Endodermal cell (in vitro differentiated cells): ENCODE measurements around the gene CEBPG. TPM values are rescaled to one million over a fixed set of nuclear protein-coding genes. Genes with fewer than 3 reads are reported as not detected.

ENCODE experiments used
- DNase-seq: peaks from one replicate; pipeline ENCODE4 v3.0.0-alpha.2; 2017
- H3K27ac ChIP-seq: 2 replicates; pipeline ENCODE4 v1.5.1; 2013; ENCODE audit warnings: mild to moderate bottlenecking, low read depth, low read length, moderate library complexity
- H3K27me3 ChIP-seq: 2 replicates; pipeline ENCODE4 v1.6.1; 2013; ENCODE audit warnings: mild to moderate bottlenecking, low read length, moderate library complexity; ENCODE audit not compliant: insufficient read depth, control insufficient read depth, poor library complexity, severe bottlenecking
- H3K36me3 ChIP-seq: 2 replicates; pipeline ENCODE4 v1.7.0; 2013; ENCODE audit warnings: mild to moderate bottlenecking, low read length, moderate library complexity; ENCODE audit not compliant: control insufficient read depth, insufficient read depth
- H3K4me1 ChIP-seq: one replicate; pipeline ENCODE4 v1.7.0; 2013; ENCODE audit warnings: low read length; ENCODE audit not compliant: control insufficient read depth, insufficient read depth
- H3K4me3 ChIP-seq: 2 replicates; pipeline ENCODE4 v1.5.1; 2013; ENCODE audit warnings: mild to moderate bottlenecking, low read length, moderate library complexity
- H3K9ac ChIP-seq: 2 replicates; pipeline ENCODE4 v1.6.1; 2013; ENCODE audit warnings: mild to moderate bottlenecking, low read length, moderate library complexity; ENCODE audit not compliant: poor library complexity, severe bottlenecking; ENCODE audit errors: extremely low read depth
- H3K9me3 ChIP-seq: 2 replicates; pipeline ENCODE4 v1.6.1; 2013; ENCODE audit warnings: mild to moderate bottlenecking, low read length, moderate library complexity; ENCODE audit not compliant: control insufficient read depth
- H3K27ac Mint-ChIP-seq: 2 replicates; pipeline ENCODE4 v1.8.0; 2020; ENCODE audit warnings: mixed read lengths
- H3K27me3 Mint-ChIP-seq: 2 replicates; pipeline ENCODE4 v1.8.0; 2021; ENCODE audit warnings: mild to moderate bottlenecking, mixed read lengths; ENCODE audit not compliant: insufficient read depth
- H3K36me3 Mint-ChIP-seq: 2 replicates; pipeline ENCODE4 v1.8.0; 2020; ENCODE audit warnings: low read depth, mixed read lengths
- H3K4me1 Mint-ChIP-seq: 2 replicates; pipeline ENCODE4 v1.8.0; 2020; ENCODE audit warnings: mixed read lengths
- H3K4me3 Mint-ChIP-seq: 2 replicates; pipeline ENCODE4 v1.8.0; 2020; ENCODE audit warnings: mild to moderate bottlenecking, moderate library complexity, mixed read lengths
- H3K9me3 Mint-ChIP-seq: 2 replicates; pipeline ENCODE4 v1.8.0; 2020; ENCODE audit warnings: mild to moderate bottlenecking, mixed read lengths
- WGBS, 2 experiments: methylation state at CpG; one replicate each; pipeline versions ENCODE4 v1.1.5 to v1.1.7; 2013; ENCODE audit warnings: missing lambda C conversion rate in 2 of 2, mixed read lengths in 1 of 2; ENCODE audit not compliant: insufficient coverage in 1 of 2, insufficient read length in 1 of 2; 5-methylcytosine and 5-hydroxymethylcytosine counted together
- total RNA-seq, 2 donors: library from RNA; stranded (reverse); fragmentation: NEBNext Ultra II Directional in 1 of 2; extraction: Animal tissue kit (Norgen Biotek cat#: 25700) in 1 of 2; gene quantifications; 2 replicates in 1 of 2; 3 replicates in 1 of 2; pipeline ENCODE4 v1.2.1, GENCODE V29; 2021
- TF ChIP-seq, protein P1 (sequence below): fragments of 200-600 bp; sonication (generic); conservative IDR thresholded peaks from 2 replicates; pipeline ENCODE4 v1.5.0; 2021; ENCODE audit warnings: antibody characterized with exemption, mild to moderate bottlenecking

CEBPG gene
- total RNA-seq, 2 donors from 2014 or later: 31.9 to 33.8 TPM

DNA sequence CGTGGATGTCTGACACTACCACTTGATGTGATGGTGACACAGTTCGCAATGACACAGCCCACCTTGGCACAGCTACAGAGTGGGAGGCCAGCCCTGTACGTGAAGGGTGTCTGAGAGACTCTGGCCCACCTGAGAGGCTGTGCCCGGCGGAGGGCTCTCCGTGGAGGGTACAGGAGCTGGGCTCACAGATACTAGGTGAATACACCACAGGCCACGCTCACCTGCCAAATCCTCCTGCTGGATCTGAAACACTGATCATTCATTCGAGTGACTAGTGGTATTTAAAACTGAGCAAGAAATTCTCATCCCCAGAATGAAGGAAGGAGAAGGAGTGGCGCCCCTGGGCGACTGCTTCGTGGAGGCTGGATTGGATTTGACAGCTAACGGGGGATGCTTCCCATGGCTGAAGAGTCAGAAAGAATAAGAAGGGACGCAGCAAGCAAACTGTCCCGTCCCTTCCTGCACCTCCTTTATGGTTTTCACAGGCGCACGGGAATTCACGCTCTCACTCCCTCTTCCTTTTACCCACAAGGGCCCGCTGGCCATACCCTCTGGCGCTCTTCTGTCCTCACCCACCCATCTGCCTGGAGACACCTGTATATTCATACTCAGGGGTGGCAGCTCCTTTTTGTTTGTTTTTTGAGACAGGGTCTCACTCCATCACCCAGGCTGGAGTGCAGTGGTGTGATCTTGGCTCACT is 25.0 kb downstream of the CEBPG start:
- H3K4me1 ChIP-seq: peaks cover 4% of the 10 kb centered on the region
- no peaks in the 10 kb centered on the region for H3K9me3 ChIP-seq
- no peaks in the 10 kb centered on the region for H3K36me3 ChIP-seq
- H3K27ac Mint-ChIP-seq: peak overlapping the region; percentile 76
- no peak overlapping the region for H3K27ac ChIP-seq
- no peak overlapping the region for H3K4me3 ChIP-seq
- DNase-seq: no peak
- TF ChIP-seq, protein P1, sequence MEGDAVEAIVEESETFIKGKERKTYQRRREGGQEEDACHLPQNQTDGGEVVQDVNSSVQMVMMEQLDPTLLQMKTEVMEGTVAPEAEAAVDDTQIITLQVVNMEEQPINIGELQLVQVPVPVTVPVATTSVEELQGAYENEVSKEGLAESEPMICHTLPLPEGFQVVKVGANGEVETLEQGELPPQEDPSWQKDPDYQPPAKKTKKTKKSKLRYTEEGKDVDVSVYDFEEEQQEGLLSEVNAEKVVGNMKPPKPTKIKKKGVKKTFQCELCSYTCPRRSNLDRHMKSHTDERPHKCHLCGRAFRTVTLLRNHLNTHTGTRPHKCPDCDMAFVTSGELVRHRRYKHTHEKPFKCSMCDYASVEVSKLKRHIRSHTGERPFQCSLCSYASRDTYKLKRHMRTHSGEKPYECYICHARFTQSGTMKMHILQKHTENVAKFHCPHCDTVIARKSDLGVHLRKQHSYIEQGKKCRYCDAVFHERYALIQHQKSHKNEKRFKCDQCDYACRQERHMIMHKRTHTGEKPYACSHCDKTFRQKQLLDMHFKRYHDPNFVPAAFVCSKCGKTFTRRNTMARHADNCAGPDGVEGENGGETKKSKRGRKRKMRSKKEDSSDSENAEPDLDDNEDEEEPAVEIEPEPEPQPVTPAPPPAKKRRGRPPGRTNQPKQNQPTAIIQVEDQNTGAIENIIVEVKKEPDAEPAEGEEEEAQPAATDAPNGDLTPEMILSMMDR: peak; percentile 21
- no peak overlapping the region for H3K4me3 Mint-ChIP-seq
- no peaks in the 10 kb centered on the region for H3K27me3 Mint-ChIP-seq
- 92 to 94% methylated on average over 16 to 19 of the region's 19 CpGs for WGBS, 2 experiments
- no peak overlapping the region for H3K9ac ChIP-seq
- no peaks in the 10 kb centered on the region for H3K9me3 Mint-ChIP-seq
- no peaks in the 10 kb centered on the region for H3K36me3 Mint-ChIP-seq
- no peaks in the 10 kb centered on the region for H3K27me3 ChIP-seq
- H3K4me1 Mint-ChIP-seq: peaks cover 2% of the 10 kb centered on the region

DNA sequence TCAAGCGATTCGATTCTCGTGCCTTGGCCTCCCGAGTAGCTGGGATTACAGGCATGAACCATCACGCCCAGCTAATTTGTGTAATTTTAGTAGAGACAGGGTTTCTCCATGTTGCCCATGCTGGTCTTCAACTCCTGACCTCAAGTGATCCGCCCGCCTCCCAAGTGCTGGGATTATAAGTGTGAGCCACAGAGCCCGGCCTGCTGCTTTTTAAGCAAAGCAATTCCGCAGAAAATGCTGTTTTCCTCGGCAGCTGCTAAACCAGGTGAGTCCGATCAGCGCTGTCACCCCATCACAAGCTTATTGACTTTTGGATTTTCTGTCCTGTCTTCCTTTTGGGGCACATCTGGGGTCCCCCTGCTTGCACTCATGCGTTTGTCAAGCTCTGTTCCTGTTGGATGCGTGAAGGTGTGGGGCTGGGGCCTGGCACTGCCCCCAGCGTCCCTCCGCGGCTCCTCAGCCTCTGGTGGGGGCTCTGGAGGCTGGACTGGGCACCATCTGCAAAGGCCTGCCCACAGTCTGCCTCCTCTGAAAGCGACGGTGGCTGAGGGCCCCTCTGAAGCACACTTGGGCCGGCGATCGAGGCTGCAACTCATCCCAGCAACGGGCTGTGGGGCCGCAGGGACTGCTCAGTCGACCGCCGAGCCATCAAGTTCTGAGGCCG is 25.7 kb downstream of the CEBPG start:
- WGBS, 2 experiments: 91 to 94% methylated on average over 23 to 28 of the region's 28 CpGs

DNA sequence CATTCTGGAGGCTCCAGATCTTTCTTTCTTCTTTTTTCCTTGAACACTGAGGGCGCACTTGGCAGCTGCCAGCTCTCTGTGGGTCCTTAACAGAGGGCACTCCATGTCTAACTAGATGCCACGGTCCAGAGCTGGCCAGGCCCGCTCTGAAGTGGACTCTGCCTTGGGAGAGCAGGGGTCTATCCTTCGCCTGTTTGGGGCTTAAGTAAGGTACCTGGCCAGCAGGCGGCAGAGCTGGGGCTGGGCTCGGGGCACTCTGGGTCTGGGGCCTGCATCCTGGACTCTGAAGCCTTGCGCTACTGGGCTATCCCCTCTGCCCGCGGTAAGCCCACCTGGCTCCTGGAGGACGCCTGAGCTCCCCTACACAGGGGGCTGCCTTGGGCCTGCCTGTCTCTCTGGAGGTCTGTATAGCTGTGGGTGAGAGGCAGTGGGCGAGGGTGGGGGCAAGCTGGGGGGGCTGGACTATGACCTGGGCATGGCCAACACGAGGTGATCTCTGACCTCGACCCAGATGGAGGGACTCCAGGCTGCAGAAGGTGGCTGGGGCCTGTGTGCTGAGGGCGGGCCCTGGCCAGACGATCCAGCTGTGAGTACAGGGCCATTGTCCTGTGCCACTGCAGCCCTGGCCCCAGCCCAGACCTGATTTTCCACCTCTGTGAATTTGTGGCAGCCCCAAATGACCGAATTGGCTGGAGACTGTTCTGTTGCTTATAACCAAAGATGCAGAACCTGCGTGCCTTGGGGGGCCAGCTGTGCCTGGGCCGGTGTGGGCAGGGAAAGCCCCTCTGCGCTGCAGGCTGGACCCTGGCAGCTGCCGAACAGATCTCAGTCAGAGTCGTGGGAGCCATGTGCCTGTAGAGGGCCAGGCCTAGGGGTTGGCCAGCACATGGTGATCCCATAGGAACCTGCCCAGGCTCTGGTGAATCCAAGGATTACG is 26.5 kb downstream of the CEBPG start:
- H3K9ac ChIP-seq: no peak overlapping the region
- H3K27ac ChIP-seq: no peak overlapping the region
- no peak overlapping the region for H3K27ac Mint-ChIP-seq
- H3K9me3 ChIP-seq: no peaks in the 10 kb centered on the region
- no peaks in the 10 kb centered on the region for H3K36me3 Mint-ChIP-seq
- 91 to 95% methylated on average over 12 to 22 of the region's 22 CpGs for WGBS, 2 experiments
- no peaks in the 10 kb centered on the region for H3K27me3 ChIP-seq
- DNase-seq: no peak
- TF ChIP-seq, protein P1: peak; percentile 43
- H3K9me3 Mint-ChIP-seq: no peaks in the 10 kb centered on the region
- H3K4me3 Mint-ChIP-seq: no peak overlapping the region
- H3K4me1 Mint-ChIP-seq: no peaks in the 10 kb centered on the region
- H3K36me3 ChIP-seq: no peaks in the 10 kb centered on the region
- H3K4me3 ChIP-seq: no peak overlapping the region
- H3K27me3 Mint-ChIP-seq: no peaks in the 10 kb centered on the region
- H3K4me1 ChIP-seq: peaks cover 4% of the 10 kb centered on the region

More for the DNA sequence above, 25.7 kb downstream of the CEBPG start:
- no peaks in the 10 kb centered on the region for H3K9me3 ChIP-seq
- no peak overlapping the region for H3K27ac ChIP-seq
- no peak for DNase-seq
- H3K9ac ChIP-seq: no peak overlapping the region
- H3K9me3 Mint-ChIP-seq: no peaks in the 10 kb centered on the region
- H3K27me3 ChIP-seq: no peaks in the 10 kb centered on the region
- H3K36me3 Mint-ChIP-seq: no peaks in the 10 kb centered on the region
- H3K4me1 Mint-ChIP-seq: no peaks in the 10 kb centered on the region
- H3K36me3 ChIP-seq: no peaks in the 10 kb centered on the region
- H3K27me3 Mint-ChIP-seq: no peaks in the 10 kb centered on the region
- TF ChIP-seq, protein P1: no peak
- no peak overlapping the region for H3K4me3 ChIP-seq
- H3K4me1 ChIP-seq: peaks cover 4% of the 10 kb centered on the region
- no peak overlapping the region for H3K4me3 Mint-ChIP-seq
- no peak overlapping the region for H3K27ac Mint-ChIP-seq
